ENCODE results near the gene APOBEC3C. TPM values are rescaled to one million over a fixed set of nuclear protein-coding genes. Genes with fewer than 3 reads are reported as not detected.
"Not testable (repeated sequence)": the region's sequence is repeated elsewhere in the genome, so short reads cannot be mapped to it uniquely, and the experiment has no call there.

The APOBEC3C gene
- total RNA-seq, 1 experiment from 2014 or later = 32.1 TPM

DNA sequence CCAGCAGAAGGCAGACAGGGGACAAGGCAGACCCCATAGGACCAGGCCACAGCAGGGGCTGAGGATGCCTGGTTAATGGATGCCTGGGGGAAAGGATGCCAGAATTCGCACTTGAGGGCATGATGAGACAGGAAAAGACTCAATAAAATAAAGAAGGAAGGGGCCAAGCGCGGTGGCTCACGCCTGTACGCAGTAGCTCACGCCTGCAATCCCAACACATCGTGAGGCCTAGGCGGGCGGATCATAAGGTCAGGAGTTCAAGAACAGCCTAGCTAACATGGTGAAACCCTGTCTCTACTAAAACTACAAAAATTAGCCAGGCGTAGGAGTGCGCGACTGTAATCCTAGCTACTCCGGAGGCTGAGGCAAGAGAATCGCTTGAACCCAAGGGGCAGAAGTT, 16.6 kb downstream of the APOBEC3C start:
- H3K79me1 ChIP-seq (ENCODE audit: insufficient read depth, low read depth, low read length, poor library complexity, severe bottlenecking) = no peaks in the 10 kb centered on the region
- H3K4ac ChIP-seq (ENCODE audit: low read depth, low read length) = no peak overlapping the region
- H4K5ac ChIP-seq (ENCODE audit: insufficient read length, low read depth, low read length) = no peak overlapping the region
- no peak overlapping the region for H2BK20ac ChIP-seq (ENCODE audit: low read depth, low read length, poor library complexity, severe bottlenecking)
- no peak overlapping the region for H4K8ac ChIP-seq (replicated peaks; ENCODE audit: insufficient read length, low read depth, low read length)
- H3K27me3 Mint-ChIP-seq (ENCODE audit: low read depth) = no peaks in the 10 kb centered on the region
- H3K79me2 ChIP-seq (ENCODE audit: insufficient read depth, low read length) = no peaks in the 10 kb centered on the region
- H4K91ac ChIP-seq (ENCODE audit: insufficient read length, low read depth, low read length) = no peak overlapping the region
- TF ChIP-seq, protein P1, sequence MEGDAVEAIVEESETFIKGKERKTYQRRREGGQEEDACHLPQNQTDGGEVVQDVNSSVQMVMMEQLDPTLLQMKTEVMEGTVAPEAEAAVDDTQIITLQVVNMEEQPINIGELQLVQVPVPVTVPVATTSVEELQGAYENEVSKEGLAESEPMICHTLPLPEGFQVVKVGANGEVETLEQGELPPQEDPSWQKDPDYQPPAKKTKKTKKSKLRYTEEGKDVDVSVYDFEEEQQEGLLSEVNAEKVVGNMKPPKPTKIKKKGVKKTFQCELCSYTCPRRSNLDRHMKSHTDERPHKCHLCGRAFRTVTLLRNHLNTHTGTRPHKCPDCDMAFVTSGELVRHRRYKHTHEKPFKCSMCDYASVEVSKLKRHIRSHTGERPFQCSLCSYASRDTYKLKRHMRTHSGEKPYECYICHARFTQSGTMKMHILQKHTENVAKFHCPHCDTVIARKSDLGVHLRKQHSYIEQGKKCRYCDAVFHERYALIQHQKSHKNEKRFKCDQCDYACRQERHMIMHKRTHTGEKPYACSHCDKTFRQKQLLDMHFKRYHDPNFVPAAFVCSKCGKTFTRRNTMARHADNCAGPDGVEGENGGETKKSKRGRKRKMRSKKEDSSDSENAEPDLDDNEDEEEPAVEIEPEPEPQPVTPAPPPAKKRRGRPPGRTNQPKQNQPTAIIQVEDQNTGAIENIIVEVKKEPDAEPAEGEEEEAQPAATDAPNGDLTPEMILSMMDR (conservative IDR thresholded peaks at IDR 0.05) = no peak
- no peak overlapping the region for H3K4me3 Mint-ChIP-seq
- no peaks in the 10 kb centered on the region for H3K9me3 ChIP-seq (ENCODE audit: control insufficient read depth, low read depth, low read length)
- no peak overlapping the region for H3K18ac ChIP-seq (ENCODE audit: insufficient read length, low read depth, low read length)
- H3T11ph ChIP-seq (ENCODE audit: low read length) = no peak overlapping the region
- H2AFZ ChIP-seq (ENCODE audit: low read length) = no peak overlapping the region
- H3K27ac Mint-ChIP-seq = peak overlapping the region in 2 of 3 experiments; percentile 78 to 86; a peak in 4 of 7 replicates
- no peaks in the 10 kb centered on the region for H4K20me1 ChIP-seq (ENCODE audit: control insufficient read depth, insufficient read depth, insufficient read length)
- no peak overlapping the region for H3K4me2 ChIP-seq (ENCODE audit: insufficient read depth, insufficient read length, low read length)
- no peaks in the 10 kb centered on the region for H3K23me2 ChIP-seq (ENCODE audit: insufficient read length, low read depth, low read length, poor library complexity, severe bottlenecking)
- peaks cover 36 to 45% of the 10 kb centered on the region in 2 experiments for H3K4me1 Mint-ChIP-seq
- no peak overlapping the region; the same call in 1 of the 2 replicates for H3K14ac ChIP-seq (ENCODE audit: insufficient read depth, low read length)
- no peak overlapping the region for H3K23ac ChIP-seq (ENCODE audit: insufficient read length, low read depth, low read length)
- peak; percentile 25 for DNase-seq
- no peaks in the 10 kb centered on the region; a peak in 1 of 5 replicates for H3K9me3 Mint-ChIP-seq
- H3K9ac ChIP-seq (ENCODE audit: extremely low read depth, insufficient read length, low read length) = no peak overlapping the region
- no peak overlapping the region for H2BK120ac ChIP-seq (ENCODE audit: low read depth, low read length, poor library complexity, severe bottlenecking)
- H2BK12ac ChIP-seq (ENCODE audit: insufficient read length, low read depth, low read length) = peak overlapping the region; percentile 73
- H3K27ac ChIP-seq (ENCODE audit: insufficient read length, low read depth, low read length) = no peak overlapping the region
- H2AK5ac ChIP-seq (ENCODE audit: insufficient read length, low read length) = no peak overlapping the region
- H2BK15ac ChIP-seq (ENCODE audit: low read depth, low read length) = no peak overlapping the region
- peaks cover 0 to 11% (median 11%) of the 10 kb centered on the region in 3 experiments for H3K36me3 Mint-ChIP-seq (ENCODE audit: insufficient read depth in 1 of 3, low read depth in 3 of 3)
- no CpG with 5 or more reads among the region's 14 CpGs for WGBS (ENCODE audit: extremely low coverage, insufficient read length, low lambda C conversion rate)
- no peak overlapping the region for H2BK5ac ChIP-seq (ENCODE audit: insufficient read length, low read length)
- no peak overlapping the region for H3K56ac ChIP-seq (ENCODE audit: insufficient read length, low read depth, low read length)
- no peaks in the 10 kb centered on the region for H3K27me3 ChIP-seq (ENCODE audit: insufficient read depth, low read length)
- H3K4me1 ChIP-seq (ENCODE audit: insufficient read depth, low read length) = no peaks in the 10 kb centered on the region; the same call in 1 of the 2 replicates

DNA sequence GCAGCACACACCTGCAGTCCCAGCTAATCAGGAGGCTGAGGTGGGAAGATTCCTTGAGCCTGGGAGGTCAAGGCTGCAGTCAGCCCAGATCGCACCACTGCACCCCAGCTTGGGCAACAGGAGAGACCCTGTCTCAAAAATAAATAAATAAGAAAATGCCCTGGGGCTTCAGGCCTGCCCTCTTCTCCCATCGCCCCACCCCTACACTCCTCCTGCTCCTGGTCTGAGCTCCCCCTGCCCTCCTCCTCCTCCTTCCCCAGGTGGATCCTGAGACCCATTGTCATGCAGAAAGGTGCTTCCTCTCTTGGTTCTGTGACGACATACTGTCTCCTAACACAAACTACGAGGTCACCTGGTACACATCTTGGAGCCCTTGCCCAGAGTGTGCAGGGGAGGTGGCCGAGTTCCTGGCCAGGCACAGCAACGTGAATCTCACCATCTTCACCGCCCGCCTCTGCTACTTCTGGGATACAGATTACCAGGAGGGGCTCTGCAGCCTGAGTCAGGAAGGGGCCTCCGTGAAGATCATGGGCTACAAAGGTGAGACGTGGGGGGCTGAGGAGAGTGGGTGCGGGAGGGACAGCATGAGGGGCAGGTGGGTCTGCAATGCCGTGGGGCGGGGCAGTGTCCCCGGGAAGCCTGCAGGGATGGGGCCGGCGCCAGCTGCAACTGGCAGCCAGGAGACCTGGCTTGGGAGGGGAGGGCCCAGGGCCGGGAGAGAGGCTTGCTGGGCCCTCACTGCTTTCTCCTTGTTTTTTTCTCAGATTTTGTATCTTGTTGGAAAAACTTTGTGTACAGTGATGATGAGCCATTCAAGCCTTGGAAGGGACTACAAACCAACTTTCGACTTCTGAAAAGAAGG, 17.6 kb downstream of the APOBEC3C start:
- not testable (repeated sequence) for H3K9ac ChIP-seq (ENCODE audit: extremely low read depth, insufficient read length, low read length); H3K27me3 Mint-ChIP-seq (ENCODE audit: low read depth); H3K79me2 ChIP-seq (ENCODE audit: insufficient read depth, low read length); H3K36me3 Mint-ChIP-seq (ENCODE audit: insufficient read depth in 1 of 3, low read depth in 3 of 3); H2AFZ ChIP-seq (ENCODE audit: low read length); H4K20me1 ChIP-seq (ENCODE audit: control insufficient read depth, insufficient read depth, insufficient read length); H3K56ac ChIP-seq (ENCODE audit: insufficient read length, low read depth, low read length); H3K23me2 ChIP-seq (ENCODE audit: insufficient read length, low read depth, low read length, poor library complexity, severe bottlenecking); H3T11ph ChIP-seq (ENCODE audit: low read length); H4K8ac ChIP-seq (replicated peaks; ENCODE audit: insufficient read length, low read depth, low read length); H2AK5ac ChIP-seq (ENCODE audit: insufficient read length, low read length); H3K27ac ChIP-seq (ENCODE audit: insufficient read length, low read depth, low read length); H2BK12ac ChIP-seq (ENCODE audit: insufficient read length, low read depth, low read length); H3K27me3 ChIP-seq (ENCODE audit: insufficient read depth, low read length); H3K9me3 ChIP-seq (ENCODE audit: control insufficient read depth, low read depth, low read length); H3K9me3 Mint-ChIP-seq; H3K79me1 ChIP-seq (ENCODE audit: insufficient read depth, low read depth, low read length, poor library complexity, severe bottlenecking); H3K4ac ChIP-seq (ENCODE audit: low read depth, low read length); H2BK5ac ChIP-seq (ENCODE audit: insufficient read length, low read length); H4K5ac ChIP-seq (ENCODE audit: insufficient read length, low read depth, low read length); H2BK15ac ChIP-seq (ENCODE audit: low read depth, low read length); H2BK20ac ChIP-seq (ENCODE audit: low read depth, low read length, poor library complexity, severe bottlenecking); H2BK120ac ChIP-seq (ENCODE audit: low read depth, low read length, poor library complexity, severe bottlenecking); H3K14ac ChIP-seq (ENCODE audit: insufficient read depth, low read length); H4K91ac ChIP-seq (ENCODE audit: insufficient read length, low read depth, low read length); H3K4me1 ChIP-seq (ENCODE audit: insufficient read depth, low read length); H3K23ac ChIP-seq (ENCODE audit: insufficient read length, low read depth, low read length)
- peak; percentile 81 for DNase-seq
- peak overlapping the region; percentile 63 to 82 for H3K4me3 Mint-ChIP-seq
- H3K4me1 Mint-ChIP-seq = peaks cover 38 to 44% of the 10 kb centered on the region in 2 experiments
- peak overlapping the region; percentile 96 to 98 (median 97) for H3K27ac Mint-ChIP-seq
- Histone ChIP-seq H3K18ac (ENCODE audit: insufficient read length, low read depth, low read length) (peak overlapping the region; percentile 89), H3K4me2 (ENCODE audit: insufficient read depth, insufficient read length, low read length) (peak overlapping the region; percentile 42)
- WGBS (ENCODE audit: extremely low coverage, insufficient read length, low lambda C conversion rate) = no CpG with 5 or more reads among the region's 18 CpGs
